NCI-H345 treated with DMSO at 0.1 percent for 48 hours (cell line): ENCODE data around the gene FNDC3B.

Experiments
- DNase-seq: peaks from one replicate; lab custom pipeline; 2025; ENCODE audit not compliant: unreplicated experiment; lab: John Stamatoyannopoulos, UW

The FNDC3B gene

GRCh38 chr3:172071780-172072330 lies 32.5 kb downstream of the FNDC3B start:
- DNase-seq, result no peak

- no peak for DNase-seq
These were observed 33.2 kb downstream of the FNDC3B start for GRCh38 chr3:172072543-172072942.

GRCh38 chr3:172073262-172073915 lies 34.0 kb downstream of the FNDC3B start:
- DNase-seq, result no peak

GRCh38 chr3:172074032-172074431 lies 34.7 kb downstream of the FNDC3B start:
- DNase-seq, result no peak

GRCh38 chr3:172074586-172074985 lies 35.2 kb downstream of the FNDC3B start:
- DNase-seq, result no peak

GRCh38 chr3:172076212-172076611 lies 36.8 kb downstream of the FNDC3B start:
- DNase-seq, result no peak

- DNase-seq, result no peak
These were observed 37.9 kb downstream of the FNDC3B start for GRCh38 chr3:172077197-172077757.

GRCh38 chr3:172078244-172078643 lies 38.9 kb downstream of the FNDC3B start:
- DNase-seq, result no peak

GRCh38 chr3:172078721-172079120 lies 39.3 kb downstream of the FNDC3B start:
- DNase-seq, result no peak

- no peak for DNase-seq
These were observed 40.1 kb downstream of the FNDC3B start for GRCh38 chr3:172079326-172079976.

GRCh38 chr3:172080503-172080902 lies 41.1 kb downstream of the FNDC3B start:
- DNase-seq, result no peak

GRCh38 chr3:172082269-172082668 lies 42.9 kb downstream of the FNDC3B start:
- no peak for DNase-seq

- DNase-seq, result no peak
These were observed 43.6 kb downstream of the FNDC3B start for GRCh38 chr3:172082820-172083513.

- DNase-seq, result no peak
These were observed 44.6 kb downstream of the FNDC3B start for GRCh38 chr3:172083995-172084409.

GRCh38 chr3:172084871-172085556 lies 45.6 kb downstream of the FNDC3B start:
- DNase-seq, result no peak

- DNase-seq, result no peak
These were observed 46.1 kb downstream of the FNDC3B start for GRCh38 chr3:172085557-172085895.

GRCh38 chr3:172086071-172086470 lies 46.7 kb downstream of the FNDC3B start:
- DNase-seq, result no peak

GRCh38 chr3:172087198-172087597 lies 47.8 kb downstream of the FNDC3B start:
- no peak for DNase-seq

- no peak for DNase-seq
These were observed 48.5 kb downstream of the FNDC3B start for GRCh38 chr3:172087602-172088580.

GRCh38 chr3:172089250-172089649 lies 49.9 kb downstream of the FNDC3B start:
- no peak for DNase-seq
